GM20431 (cell line): ENCODE results near the gene ZNF778.
"Not testable (repeated sequence)": the region's sequence is repeated elsewhere in the genome, so short reads cannot be mapped to it uniquely, and the experiment has no call there.

Experiments
- in situ Hi-C: fragments of 300-500 bp; cut with MseI, MboI; formaldehyde crosslinking; loops from one replicate; pipeline ENCODE4 v1.15.0; 2020; ENCODE audit warnings: low sequenced_read_pairs; ENCODE audit not compliant: unreplicated experiment

The ZNF778 gene

DNA sequence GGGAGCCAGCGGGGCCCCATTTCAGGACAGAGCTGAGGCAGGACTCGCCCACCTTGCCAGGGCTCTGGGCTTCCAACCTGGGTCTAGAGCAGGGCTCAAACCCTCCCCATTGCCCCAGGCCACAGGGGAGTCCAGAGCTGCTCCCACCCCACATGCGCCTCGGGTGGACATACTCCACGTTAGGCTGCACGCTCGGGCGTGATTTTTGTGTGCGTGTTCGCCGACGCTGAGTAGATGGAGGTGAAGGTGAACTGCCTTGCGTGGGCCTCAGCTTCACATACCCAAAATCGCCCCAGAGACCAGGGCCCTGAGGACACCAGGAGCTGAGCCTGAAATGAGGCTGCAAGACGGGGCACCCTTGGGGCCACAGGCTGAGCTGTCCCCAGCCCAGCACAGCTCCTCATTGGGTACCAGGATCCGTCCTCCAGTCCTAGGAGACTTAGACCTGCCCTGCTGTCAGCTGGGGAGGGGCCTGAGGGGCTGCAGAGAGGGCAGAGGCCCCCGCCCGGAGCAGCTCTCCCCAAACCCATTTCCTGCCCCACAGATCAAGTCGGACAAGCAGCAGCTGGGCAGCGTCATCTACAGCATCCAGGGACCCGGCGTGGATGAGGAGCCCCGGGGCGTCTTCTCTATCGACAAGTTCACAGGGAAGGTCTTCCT, 37.7 kb upstream of the ZNF778 start:
- in situ Hi-C loops, result no loop called here

DNA sequence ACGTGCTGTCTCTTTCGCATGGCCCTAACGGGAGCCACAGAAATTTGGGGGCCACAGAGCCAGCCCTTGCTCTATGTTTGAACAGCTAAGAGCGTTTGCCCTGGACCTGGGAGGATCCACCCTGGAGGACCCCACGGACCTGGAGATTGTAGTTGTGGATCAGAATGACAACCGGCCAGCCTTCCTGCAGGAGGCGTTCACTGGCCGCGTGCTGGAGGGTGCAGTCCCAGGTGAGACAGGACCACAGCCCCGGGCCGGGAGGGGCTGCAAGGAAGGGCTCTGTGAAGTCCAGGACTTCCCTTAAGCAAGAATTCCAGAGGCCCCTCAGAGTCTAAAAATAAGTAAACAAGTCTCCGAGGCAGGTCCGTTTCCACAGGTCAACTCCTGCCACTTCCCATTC, 34.0 kb upstream of the ZNF778 start:
- in situ Hi-C loops, result no loop called here

DNA sequence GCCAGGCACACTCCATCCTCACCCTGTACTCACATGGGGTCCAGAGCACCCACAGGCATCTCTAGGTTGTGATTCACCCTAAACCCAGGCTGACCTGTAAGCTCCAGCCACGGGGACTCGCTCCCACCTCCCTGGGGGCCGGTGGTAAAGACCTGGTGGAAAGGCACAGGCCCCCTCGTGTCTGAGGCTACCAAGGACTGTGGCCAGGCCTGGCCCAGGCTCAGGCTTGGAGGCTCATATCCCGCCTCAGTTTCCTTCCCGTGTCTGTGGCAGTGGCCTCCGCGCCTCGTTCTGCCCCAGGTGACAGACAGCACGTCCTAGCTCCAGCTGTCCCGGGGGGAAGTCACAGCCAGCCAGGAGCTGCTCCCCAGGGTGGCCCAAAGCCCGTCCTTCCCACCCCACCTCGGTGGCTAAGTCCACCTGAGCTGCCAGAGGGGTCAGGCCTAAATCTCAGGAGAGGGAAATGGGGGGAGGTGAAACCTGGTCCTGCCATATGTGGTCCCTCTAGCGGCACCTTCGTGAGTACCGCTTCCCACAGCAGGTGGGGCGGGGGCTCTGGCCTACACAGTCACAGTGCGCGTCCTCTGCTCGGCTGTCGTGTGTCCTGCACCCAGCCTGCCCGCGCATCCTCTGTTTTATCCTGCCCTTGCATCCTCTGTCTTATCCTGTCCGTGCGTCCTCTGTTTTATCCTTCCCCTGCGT, 33.4 kb upstream of the ZNF778 start:
- in situ Hi-C loops, result no loop called here

DNA sequence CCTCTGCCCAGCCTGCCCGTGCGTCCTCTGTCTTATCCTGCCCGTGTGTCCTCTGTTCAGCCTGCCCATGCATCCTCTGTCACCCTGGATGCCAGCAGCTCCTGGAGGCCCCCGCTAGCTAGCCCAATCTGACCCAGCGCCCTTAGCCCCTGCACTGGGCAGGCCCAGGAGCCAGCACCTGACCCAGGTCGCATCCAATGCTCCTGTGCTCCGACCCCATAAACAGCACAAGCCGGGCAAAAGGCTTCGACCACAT, 32.9 kb upstream of the ZNF778 start:
- in situ Hi-C loops, result no loop called here

DNA sequence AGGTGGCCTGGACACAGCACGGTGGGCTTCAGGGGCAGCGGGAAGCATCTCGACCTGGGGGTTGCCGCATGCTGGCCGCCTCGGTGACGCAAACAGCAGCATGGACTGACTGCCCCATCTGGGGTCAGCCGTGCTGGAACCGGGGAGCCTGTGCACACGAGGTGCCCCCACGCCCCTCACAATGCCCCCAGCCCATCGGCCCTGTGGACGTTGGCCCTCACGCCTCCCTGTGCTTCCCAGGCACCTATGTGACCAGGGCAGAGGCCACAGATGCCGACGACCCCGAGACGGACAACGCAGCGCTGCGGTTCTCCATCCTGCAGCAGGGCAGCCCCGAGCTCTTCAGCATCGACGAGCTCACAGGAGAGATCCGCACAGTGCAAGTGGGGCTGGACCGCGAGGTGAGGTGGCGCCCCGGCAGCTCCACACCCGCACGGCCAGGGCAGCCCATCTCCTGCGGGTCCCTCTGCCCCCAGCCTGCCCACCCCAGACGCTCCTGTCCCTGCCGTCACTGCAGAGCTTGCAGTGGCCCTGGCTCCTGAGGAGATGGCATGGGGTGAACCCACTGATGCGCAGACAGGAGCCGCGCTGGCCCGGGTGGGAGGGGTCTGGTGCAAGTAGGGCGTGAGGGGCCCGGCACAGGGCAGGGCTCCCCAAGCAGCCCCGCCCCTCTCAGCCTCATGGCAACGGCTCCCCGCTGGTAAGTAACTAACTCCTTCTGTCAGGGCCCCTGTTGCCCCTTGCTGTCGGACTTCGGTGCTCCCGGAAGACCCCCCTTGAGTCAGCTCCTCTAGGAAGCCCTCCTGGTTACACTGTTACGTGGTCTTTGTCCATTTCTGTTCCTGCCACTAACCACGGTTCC, 32.3 kb upstream of the ZNF778 start:
- in situ Hi-C loops, result no loop called here

DNA sequence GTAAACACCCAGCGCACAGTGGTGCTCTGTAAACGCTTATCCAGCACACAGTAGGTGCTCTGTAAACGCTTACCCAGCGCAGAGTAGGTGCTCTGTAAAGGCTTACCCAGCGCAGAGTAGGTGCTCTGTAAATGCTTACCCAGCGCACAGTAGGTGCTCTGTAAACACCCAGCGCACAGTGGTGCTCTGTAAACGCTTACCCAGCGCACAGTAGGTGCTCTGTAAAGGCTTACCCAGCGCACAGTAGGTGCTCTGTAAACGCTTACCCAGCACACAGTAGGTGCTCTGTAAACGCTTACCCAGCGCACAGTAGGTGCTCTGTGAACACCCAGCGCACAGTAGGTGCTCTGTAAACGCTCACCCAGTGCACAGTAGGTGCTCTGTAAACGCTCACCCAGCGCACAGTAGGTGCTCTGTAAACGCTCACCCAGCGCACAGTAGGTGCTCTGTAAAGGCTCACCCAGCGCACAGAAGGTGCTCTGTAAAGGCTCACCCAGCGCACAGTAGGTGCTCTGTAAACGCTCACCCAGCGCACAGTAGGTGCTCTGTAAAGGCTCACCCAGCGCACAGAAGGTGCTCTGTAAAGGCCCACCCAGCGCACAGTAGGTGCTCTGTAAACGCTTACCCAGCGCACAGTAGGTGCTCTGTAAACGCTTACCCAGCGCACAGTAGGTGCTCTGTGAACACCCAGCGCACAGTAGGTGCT, 31.5 kb upstream of the ZNF778 start:
- in situ Hi-C loops, result not testable (repeated sequence)

DNA sequence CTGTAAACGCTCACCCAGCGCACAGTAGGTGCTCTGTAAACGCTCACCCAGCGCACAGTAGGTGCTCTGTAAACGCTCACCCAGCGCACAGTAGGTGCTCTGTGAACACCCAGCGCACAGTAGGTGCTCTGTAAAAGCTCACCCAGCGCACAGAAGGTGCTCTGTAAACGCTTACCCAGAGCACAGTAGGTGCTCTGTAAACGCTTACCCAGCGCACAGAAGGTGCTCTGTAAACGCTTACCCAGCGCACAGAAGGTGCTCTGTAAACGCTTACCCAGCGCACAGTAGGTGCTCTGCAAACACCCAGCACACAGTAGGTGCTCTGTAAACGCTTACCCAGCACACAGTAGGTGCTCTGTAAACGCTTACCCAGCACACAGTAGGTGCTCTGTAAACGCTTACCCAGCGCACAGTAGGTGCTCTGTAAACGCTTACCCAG, 30.9 kb upstream of the ZNF778 start:
- in situ Hi-C loops, result not testable (repeated sequence)

DNA sequence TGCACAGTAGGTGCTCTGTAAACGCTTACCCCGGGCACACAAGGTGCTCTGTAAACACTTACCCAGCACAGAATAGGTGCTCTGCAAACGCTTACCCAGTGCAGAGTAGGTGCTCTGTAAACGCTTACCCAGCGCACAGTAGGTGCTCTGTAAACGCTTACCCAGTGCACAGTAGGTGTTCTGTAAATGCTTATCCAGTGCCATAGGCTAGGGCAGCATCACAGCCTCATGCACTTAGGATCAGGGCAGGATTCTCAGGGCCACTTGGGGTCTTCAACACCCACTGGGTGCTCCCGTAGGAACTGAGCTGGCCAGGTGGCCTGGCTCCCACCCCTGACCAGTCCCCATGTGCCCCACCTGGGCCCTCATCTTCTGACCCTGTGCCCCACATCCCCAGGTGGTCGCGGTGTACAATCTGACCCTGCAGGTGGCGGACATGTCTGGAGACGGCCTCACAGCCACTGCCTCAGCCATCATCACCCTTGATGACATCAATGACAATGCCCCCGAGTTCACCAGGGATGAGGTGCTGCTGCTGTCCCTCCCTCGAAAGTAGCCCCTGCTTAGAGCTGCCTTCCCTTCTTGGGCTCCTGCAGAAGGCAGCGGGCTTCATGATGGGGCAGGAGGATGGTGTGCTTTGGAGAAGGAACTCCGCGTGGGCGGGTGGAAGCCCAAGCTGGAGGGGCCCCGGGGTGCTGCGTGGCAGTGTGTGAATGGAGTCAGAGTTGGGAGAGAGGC, 30.3 kb upstream of the ZNF778 start:
- in situ Hi-C loops, result no loop called here

DNA sequence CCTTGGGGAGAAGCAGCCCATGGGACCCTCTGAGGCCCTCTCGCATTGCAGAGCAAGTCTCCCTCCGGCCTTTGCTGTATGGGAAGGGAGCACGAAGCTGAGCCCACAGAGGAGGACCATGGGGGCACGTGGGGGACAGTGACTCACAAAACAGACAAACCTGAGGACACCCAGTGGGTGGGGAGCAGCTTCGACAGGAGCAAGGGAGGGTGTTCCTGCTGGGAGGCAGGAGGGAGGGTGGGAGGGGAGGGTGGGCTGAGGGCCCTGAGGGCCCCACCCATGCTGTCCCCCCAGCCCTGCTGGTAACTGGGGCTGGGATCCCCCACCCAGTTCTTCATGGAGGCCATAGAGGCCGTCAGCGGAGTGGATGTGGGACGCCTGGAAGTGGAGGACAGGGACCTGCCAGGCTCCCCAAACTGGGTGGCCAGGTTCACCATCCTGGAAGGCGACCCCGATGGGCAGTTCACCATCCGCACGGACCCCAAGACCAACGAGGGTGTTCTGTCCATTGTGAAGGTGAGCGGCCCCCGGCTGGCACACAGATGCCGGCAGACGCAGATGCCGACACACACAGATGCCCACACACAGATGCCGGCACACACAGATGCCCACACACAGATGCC, 29.6 kb upstream of the ZNF778 start:
- in situ Hi-C loops, result no loop called here

DNA sequence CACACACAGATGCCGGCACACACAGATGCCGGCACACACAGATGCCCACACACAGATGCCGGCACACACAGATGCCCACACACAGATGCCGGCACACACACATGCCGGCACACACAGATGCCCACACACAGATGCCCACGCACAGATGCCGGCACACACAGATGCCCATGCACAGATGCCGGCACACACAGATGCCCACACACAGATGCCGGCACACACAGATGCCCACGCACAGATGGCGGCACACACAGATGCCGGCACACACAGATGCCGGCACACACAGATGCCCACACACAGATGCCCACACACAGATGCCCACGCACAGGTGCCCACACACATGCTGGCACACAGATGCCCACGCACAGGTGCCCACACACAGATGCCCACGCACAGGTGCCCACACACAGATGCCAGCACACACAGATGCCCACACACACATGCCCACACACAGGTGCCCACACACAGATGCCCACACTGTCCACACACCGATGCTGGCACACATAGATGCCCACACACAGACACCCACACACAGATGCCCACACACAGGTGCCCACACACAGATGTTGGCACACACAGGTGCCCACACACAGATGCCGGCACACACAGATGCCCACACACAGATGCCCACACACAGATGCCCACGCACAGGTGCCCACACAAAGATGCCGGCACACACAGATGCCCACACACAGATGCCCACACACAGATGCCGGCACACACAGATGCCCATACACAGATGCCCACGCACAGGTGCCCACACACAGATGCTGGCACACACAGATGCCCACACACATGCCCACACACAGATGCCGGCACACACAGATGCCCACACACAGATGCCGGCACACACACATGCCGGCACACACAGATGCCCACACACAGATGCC, 28.8 kb upstream of the ZNF778 start:
- in situ Hi-C loops, result not testable (repeated sequence)

DNA sequence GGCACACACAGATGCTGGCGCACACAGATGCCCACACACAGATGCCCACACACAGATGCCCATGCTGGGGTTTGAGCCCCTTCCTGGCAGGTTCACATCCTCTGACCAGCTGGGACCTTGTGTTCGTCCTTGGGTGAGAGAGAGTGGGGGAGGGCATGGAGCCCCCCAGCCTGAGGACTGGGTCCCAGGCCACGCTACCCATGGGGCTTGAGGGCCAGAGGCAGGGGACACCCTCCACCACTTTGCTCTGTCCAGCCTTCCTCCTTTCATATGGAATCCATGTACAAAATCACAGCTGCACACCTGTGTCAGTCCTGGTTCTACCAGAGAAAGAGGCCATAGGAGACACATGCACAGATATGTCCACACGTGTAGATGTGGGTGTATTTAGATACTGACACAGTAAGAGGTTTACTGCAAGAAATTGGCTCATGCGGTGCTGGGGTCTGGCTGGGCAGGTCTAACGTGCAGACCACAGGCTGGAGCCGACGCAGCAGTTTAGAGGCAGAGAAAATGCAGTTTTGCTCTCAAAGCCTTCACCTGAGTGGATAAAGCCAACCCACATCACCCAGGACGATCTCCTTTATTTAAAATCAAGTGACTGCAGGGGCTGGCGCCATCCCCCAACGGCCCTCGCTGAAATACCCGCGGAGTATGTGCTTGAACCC, 28.0 kb upstream of the ZNF778 start:
- in situ Hi-C loops, result no loop called here

DNA sequence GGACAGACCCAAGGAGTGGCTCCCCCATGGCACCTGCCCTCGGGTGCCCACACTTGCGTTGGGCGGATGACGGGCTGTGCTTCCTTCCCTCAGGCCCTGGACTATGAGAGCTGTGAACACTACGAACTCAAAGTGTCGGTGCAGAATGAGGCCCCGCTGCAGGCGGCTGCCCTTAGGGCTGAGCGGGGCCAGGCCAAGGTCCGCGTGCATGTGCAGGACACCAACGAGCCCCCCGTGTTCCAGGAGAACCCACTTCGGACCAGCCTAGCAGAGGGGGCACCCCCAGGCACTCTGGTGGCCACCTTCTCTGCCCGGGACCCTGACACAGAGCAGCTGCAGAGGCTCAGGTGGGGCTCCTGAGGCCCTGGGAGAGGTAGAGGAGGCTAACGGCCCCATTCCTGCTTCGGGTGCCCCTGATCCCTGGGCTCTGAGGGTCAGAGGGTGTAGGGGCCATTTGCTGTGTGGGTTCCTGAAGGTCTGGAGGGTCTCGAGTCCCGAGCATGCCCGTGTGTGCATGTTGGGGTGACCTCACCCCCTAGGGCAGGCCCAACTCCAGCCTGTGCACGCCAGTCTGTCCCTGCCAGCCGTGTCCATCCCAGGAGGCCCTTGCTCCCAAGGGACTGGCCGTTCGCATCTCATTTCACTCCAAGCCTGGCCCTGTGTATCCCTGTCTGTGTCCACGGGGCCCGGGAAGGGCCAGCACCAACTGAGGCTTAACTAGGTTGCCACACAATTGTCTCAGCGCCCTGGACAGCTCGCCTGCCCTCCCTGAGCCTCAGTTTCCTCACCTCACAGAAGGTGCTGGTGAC, 27.1 kb upstream of the ZNF778 start:
- in situ Hi-C loops, result no loop called here

DNA sequence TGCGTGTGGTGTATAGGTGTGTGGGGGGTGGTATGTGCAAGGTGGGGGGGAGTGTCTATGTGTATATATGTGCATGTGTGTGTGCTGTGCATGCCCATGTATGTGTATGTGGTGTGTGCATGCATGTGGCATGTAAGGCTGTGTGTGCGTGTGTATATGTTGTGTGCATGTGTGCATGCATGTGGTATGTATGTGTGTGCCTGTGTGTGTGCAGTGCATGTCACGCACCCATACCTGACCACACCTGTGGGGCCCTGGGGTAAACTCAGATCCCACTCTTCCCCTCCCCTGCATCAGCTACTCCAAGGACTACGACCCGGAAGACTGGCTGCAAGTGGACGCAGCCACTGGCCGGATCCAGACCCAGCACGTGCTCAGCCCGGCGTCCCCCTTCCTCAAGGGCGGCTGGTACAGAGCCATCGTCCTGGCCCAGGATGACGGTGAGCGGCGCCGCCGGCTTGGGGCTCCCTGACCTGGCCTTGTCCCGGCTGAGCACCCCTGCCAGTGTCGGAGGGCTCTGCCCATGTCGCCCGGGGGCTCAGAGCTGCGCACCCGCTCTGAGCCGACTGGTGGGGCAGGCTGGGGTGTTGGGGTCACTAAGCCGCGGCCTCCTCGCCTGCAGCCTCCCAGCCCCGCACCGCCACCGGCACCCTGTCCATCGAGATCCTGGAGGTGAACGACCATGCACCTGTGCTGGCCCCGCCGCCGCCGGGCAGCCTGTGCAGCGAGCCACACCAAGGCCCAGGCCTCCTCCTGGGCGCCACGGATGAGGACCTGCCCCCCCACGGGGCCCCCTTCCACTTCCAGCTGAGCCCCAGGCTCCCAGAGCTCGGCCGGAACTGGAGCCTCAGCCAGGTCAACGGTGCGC, 26.2 kb upstream of the ZNF778 start:
- in situ Hi-C loops, result no loop called here

DNA sequence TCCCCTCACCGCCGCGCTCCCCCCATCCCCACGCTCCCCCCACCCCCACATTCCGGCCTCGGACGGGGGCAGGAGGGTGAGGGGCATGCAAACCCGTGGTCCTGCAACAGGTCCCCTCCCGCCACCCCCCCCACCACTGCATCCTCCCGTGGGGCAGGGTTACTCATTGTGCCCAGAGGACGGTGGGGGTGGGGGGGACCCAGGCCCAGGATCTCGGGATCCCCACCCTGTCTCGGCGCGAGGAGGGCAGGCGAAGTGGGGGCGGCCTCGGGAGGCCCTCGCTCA, 25.7 kb upstream of the ZNF778 start:
- in situ Hi-C loops, result no loop called here

DNA sequence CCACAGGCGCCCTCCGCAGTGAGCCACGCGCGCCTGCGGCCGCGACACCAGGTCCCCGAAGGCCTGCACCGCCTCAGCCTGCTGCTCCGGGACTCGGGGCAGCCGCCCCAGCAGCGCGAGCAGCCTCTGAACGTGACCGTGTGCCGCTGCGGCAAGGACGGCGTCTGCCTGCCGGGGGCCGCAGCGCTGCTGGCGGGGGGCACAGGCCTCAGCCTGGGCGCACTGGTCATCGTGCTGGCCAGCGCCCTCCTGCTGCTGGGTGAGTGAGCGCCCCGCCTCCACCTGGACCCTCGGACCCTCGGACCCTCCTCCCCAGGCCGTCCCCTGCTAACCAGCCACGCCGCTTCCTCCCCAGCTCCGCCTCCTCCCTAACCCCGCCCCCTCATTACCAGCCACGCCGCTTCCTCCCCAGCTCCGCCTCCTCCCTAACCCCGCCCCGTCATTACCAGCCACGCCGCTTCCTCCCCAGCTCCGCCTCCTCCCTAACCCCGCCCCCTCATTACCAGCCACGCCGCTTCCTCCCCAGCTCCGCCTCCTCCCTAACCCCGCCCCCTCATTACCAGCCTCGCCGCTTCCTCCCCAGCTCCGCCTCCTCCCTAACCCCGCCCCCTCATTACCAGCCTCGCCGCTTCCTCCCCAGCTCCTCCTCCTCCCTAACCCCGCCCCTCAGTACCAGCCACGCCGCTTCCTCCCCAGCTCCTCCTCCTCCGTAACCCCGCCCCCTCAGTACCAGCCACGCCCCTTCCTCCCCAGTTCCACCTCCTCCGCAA, 25.1 kb upstream of the ZNF778 start:
- in situ Hi-C loops, result not testable (repeated sequence)
